Large intestine (tissue), 3 donors: ENCODE results near the gene ADGRF1. TPM values are rescaled to one million over a fixed set of nuclear protein-coding genes. Genes with fewer than 3 reads are reported as not detected.

ENCODE experiments used
- DNase-seq, 2 donors: peaks; one replicate each; pipeline versions ENCODE4 v3.0.0 to v3.0.0-alpha.2; 2013
- H3K27ac ChIP-seq: one replicate; pipeline ENCODE4 v1.5.1; 2013; ENCODE audit warnings: low read length
- H3K27me3 ChIP-seq: 2 replicates; pipeline ENCODE4 v1.6.1; 2013; ENCODE audit warnings: low read length; ENCODE audit not compliant: control insufficient read depth, insufficient read depth
- H3K36me3 ChIP-seq: 2 replicates; pipeline ENCODE4 v1.6.1; 2013; ENCODE audit warnings: low read length; ENCODE audit not compliant: control insufficient read depth, insufficient read depth
- H3K4me1 ChIP-seq: one replicate; pipeline ENCODE4 v1.6.1; 2013; ENCODE audit warnings: low read length; ENCODE audit not compliant: control insufficient read depth, insufficient read depth
- H3K4me3 ChIP-seq: one replicate; pipeline ENCODE4 v1.5.1; 2013; ENCODE audit warnings: low read length
- H3K9me3 ChIP-seq: one replicate; pipeline ENCODE4 v1.6.1; 2013; ENCODE audit warnings: mild to moderate bottlenecking, low read depth, low read length, moderate library complexity; ENCODE audit not compliant: control insufficient read depth
- WGBS: methylation state at CpG from one replicate; pipeline ENCODE4 v1.1.5; 2013; ENCODE audit warnings: low lambda C conversion rate; ENCODE audit not compliant: insufficient coverage; 5-methylcytosine and 5-hydroxymethylcytosine counted together
- polyA plus RNA-seq: library from polyadenylated mRNA; unstranded; fragments of 120-200 nt; gene quantifications from one replicate; pipeline ENCODE4 v1.2.1, GENCODE V29; 2013

The ADGRF1 gene
- polyA plus RNA-seq, 1 donor: 1.2 TPM

GRCh38 chr6:47044397-47044796, 2.3 kb upstream of the ADGRF1 start:
- Histone ChIP-seq H3K27ac (no peak overlapping the region), H3K9me3 (no peaks in the 10 kb centered on the region), H3K27me3 (no peaks in the 10 kb centered on the region), H3K4me1 (no peaks in the 10 kb centered on the region), H3K4me3 (no peak overlapping the region), H3K36me3 (no peaks in the 10 kb centered on the region)
- no peak for DNase-seq
- 60% methylated on average over 1 of the region's 5 CpGs for WGBS

- Histone ChIP-seq H3K4me3 (no peak overlapping the region), H3K9me3 (no peaks in the 10 kb centered on the region), H3K36me3 (no peaks in the 10 kb centered on the region), H3K4me1 (no peaks in the 10 kb centered on the region), H3K27ac (no peak overlapping the region), H3K27me3 (no peaks in the 10 kb centered on the region)
- DNase-seq: no peak
- WGBS: no CpG with 5 or more reads among the region's 1 CpG
Observed at GRCh38 chr6:47043286-47043685, 1.2 kb upstream of the ADGRF1 start.

- Histone ChIP-seq H3K9me3 (no peaks in the 10 kb centered on the region), H3K36me3 (no peaks in the 10 kb centered on the region), H3K27ac (no peak overlapping the region), H3K4me1 (no peaks in the 10 kb centered on the region), H3K27me3 (no peaks in the 10 kb centered on the region), H3K4me3 (no peak overlapping the region)
- no peak for DNase-seq
- WGBS: no CpG with 5 or more reads among the region's 2 CpGs
Observed at GRCh38 chr6:47041741-47042140, 391 bp downstream of the ADGRF1 start.

- Histone ChIP-seq H3K4me3 (no peak overlapping the region), H3K27ac (no peak overlapping the region), H3K4me1 (peaks cover 2% of the 10 kb centered on the region), H3K27me3 (no peaks in the 10 kb centered on the region), H3K36me3 (no peaks in the 10 kb centered on the region), H3K9me3 (no peaks in the 10 kb centered on the region)
- no CpG with 5 or more reads among the region's 6 CpGs for WGBS
- DNase-seq: no peak
Observed at GRCh38 chr6:47034926-47035325, 7.2 kb downstream of the ADGRF1 start.

- peaks cover 2% of the 10 kb centered on the region for H3K4me1 ChIP-seq
- no peak overlapping the region for H3K27ac ChIP-seq
- no peak for DNase-seq
- no peaks in the 10 kb centered on the region for H3K27me3 ChIP-seq
- H3K36me3 ChIP-seq: no peaks in the 10 kb centered on the region
- no peak overlapping the region for H3K4me3 ChIP-seq
- 100% methylated on average over 1 of the region's 2 CpGs for WGBS
- no peaks in the 10 kb centered on the region for H3K9me3 ChIP-seq
Observed at GRCh38 chr6:47034421-47034820, 7.7 kb downstream of the ADGRF1 start.

GRCh38 chr6:47032974-47033765, 9.0 kb downstream of the ADGRF1 start:
- Histone ChIP-seq H3K9me3 (no peaks in the 10 kb centered on the region), H3K27me3 (no peaks in the 10 kb centered on the region), H3K4me1 (peaks cover 2% of the 10 kb centered on the region), H3K4me3 (no peak overlapping the region), H3K36me3 (no peaks in the 10 kb centered on the region), H3K27ac (no peak overlapping the region)
- WGBS: 60% methylated on average over 3 of the region's 12 CpGs
- DNase-seq: no peak

- Histone ChIP-seq H3K4me3 (no peak overlapping the region), H3K9me3 (no peaks in the 10 kb centered on the region), H3K36me3 (no peaks in the 10 kb centered on the region), H3K27ac (no peak overlapping the region), H3K27me3 (no peaks in the 10 kb centered on the region), H3K4me1 (peaks cover 2% of the 10 kb centered on the region)
- WGBS: no CpG with 5 or more reads among the region's 3 CpGs
- no peak for DNase-seq
Observed at GRCh38 chr6:47031656-47032055, 10.5 kb downstream of the ADGRF1 start.

GRCh38 chr6:47029865-47030561, 12.1 kb downstream of the ADGRF1 start:
- Histone ChIP-seq H3K36me3 (no peaks in the 10 kb centered on the region), H3K27ac (no peak overlapping the region), H3K4me3 (no peak overlapping the region)

GRCh38 chr6:47028835-47029360, 13.2 kb downstream of the ADGRF1 start:
- Histone ChIP-seq H3K4me3 (no peak overlapping the region), H3K36me3 (no peaks in the 10 kb centered on the region), H3K27ac (no peak overlapping the region), H3K9me3 (no peaks in the 10 kb centered on the region), H3K27me3 (no peaks in the 10 kb centered on the region), H3K4me1 (peaks cover 2% of the 10 kb centered on the region)
- no peak for DNase-seq
- WGBS: 80% methylated on average over 1 of the region's 8 CpGs

More at GRCh38 chr6:47029865-47030561, 12.1 kb downstream of the ADGRF1 start:
- no peak for DNase-seq
- no peaks in the 10 kb centered on the region for H3K9me3 ChIP-seq
- peaks cover 2% of the 10 kb centered on the region for H3K4me1 ChIP-seq
- H3K27me3 ChIP-seq: no peaks in the 10 kb centered on the region
- no CpG with 5 or more reads among the region's 7 CpGs for WGBS

GRCh38 chr6:47027315-47027714, 14.8 kb downstream of the ADGRF1 start:
- Histone ChIP-seq H3K4me1 (no peaks in the 10 kb centered on the region), H3K27me3 (no peaks in the 10 kb centered on the region), H3K36me3 (no peaks in the 10 kb centered on the region), H3K27ac (no peak overlapping the region), H3K9me3 (no peaks in the 10 kb centered on the region), H3K4me3 (no peak overlapping the region)
- DNase-seq: no peak
- no CpG with 5 or more reads among the region's 3 CpGs for WGBS
